Psoas muscle (tissue), 8 donors: Measurements from ENCODE around the gene KLHL36. TPM values are rescaled to one million over a fixed set of nuclear protein-coding genes. Genes with fewer than 3 reads are reported as not detected.

ENCODE experiments used
- ATAC-seq, 4 donors: fragments of 200-7000 bp; cut with Tn5 transposase; one replicate each; pipeline ENCODE4 v1.9.1; 2020; ENCODE audit warnings: moderate library complexity in 3 of 4, mild to moderate bottlenecking in 2 of 4
- DNase-seq, 2 donors: peaks; one replicate each; pipeline ENCODE4 v3.0.0-alpha.2; 2020
- H3K27ac ChIP-seq: fragments of 200-600 bp; one replicate; pipeline ENCODE4 v1.8.0; 2022
- H3K27me3 ChIP-seq, 3 donors: fragments of 200-600 bp in 1 of 3; one replicate each; pipeline versions ENCODE4 v1.6.1 to v1.8.0; 2013 to 2022; ENCODE audit warnings: low read length in 2 of 3, mild to moderate bottlenecking in 2 of 3, moderate library complexity in 1 of 3; ENCODE audit not compliant: insufficient read depth in 3 of 3
- H3K36me3 ChIP-seq, 2 donors: fragments of 200-600 bp in 1 of 2; one replicate each; pipeline versions ENCODE4 v1.6.1 to v1.8.0; 2013 to 2022; ENCODE audit warnings: low read depth in 1 of 2, mild to moderate bottlenecking in 1 of 2, moderate library complexity in 1 of 2; ENCODE audit not compliant: insufficient read depth in 1 of 2
- H3K4me1 ChIP-seq: fragments of 200-600 bp; one replicate; pipeline ENCODE4 v1.8.0; 2022
- H3K4me3 ChIP-seq: fragments of 200-600 bp; one replicate; pipeline ENCODE4 v1.8.0; 2022; ENCODE audit warnings: mild to moderate bottlenecking
- H3K9me3 ChIP-seq: fragments of 200-600 bp; one replicate; pipeline ENCODE4 v1.8.0; 2022
- CTCF ChIP-seq: fragments of 200-600 bp; IDR thresholded peaks from one replicate; pipeline ENCODE4 v1.8.0; 2022; ENCODE audit warnings: antibody characterized with exemption
- WGBS, 3 donors: extraction: QIAGEN DNeasy Blood & Tissue Kit; methylation state at CpG; one replicate each; pipeline versions ENCODE4 v1.1.6 to v1.1.7; 2013; 5-methylcytosine and 5-hydroxymethylcytosine counted together
- intact Hi-C, 2 donors: fragments of 100-400 bp; cut with DNase I; formaldehyde crosslinking; loops; one replicate each; pipeline versions ENCODE4 v1.11.0 to v1.14.2; 2022
- polyA plus RNA-seq, 3 donors: library from polyadenylated mRNA; stranded (reverse); fragments of 200-250 nt; gene quantifications; one replicate each; pipeline ENCODE4 v1.2.3, GENCODE V29; 2013
- total RNA-seq, 4 donors: library from RNA; stranded (reverse); fragmentation: NEBNext Ultra II Directional in 2 of 4; extraction: Animal tissue kit (Norgen Biotek cat#: 25700) in 2 of 4; gene quantifications; one replicate each; pipeline versions ENCODE4 v1.2.1 to v1.2.4, GENCODE V29; 2021 to 2023
- donor health status: healthy with polysubstance abuse.
- donor health status: DM: no; HTN: no; CAD: no; lungs with moderate emphysema.
- donor health status: Bipolar disorder and iron deficiency.
- donor health status: healthy.
- donor health status: DM: yes; HTN: yes; CAD: no.
- donor health status: DM: no; HTN: no; CAD: no.
- donor health status: DM: no; HTN: no; CAD: no.
- donor health status: DM: yes; HTN: yes; CAD: no.

The KLHL36 gene
- total and polyA plus RNA-seq, 7 donors: 5.9 to 19.3 (median 13.1) TPM

- no peak for TF ChIP-seq CTCF
- no peak for DNase-seq
- Histone ChIP-seq H3K27me3 (no peaks in the 10 kb centered on the region), H3K9me3 (no peaks in the 10 kb centered on the region), H3K27ac (no peak overlapping the region), H3K36me3 (peaks cover 0 to 16% of the 10 kb centered on the region in 2 donors), H3K4me3 (no peak overlapping the region), H3K4me1 (no peaks in the 10 kb centered on the region)
- intact Hi-C loops: loop anchor here in 1 of 2 donors (5.0 kb wide), 1 partner anchor 57 kb away; no protein-coding TSS in a partner anchor
- 80 to 84% (median 84%) methylated on average over 12 of the region's 12 CpGs for WGBS, 3 donors
- ATAC-seq: no peak
Observed at GRCh38 chr16:84670063-84670462, 21.8 kb downstream of the KLHL36 start.

GRCh38 chr16:84672276-84673202, 24.2 kb downstream of the KLHL36 start:
- H3K27ac ChIP-seq: no peak overlapping the region
- peak; percentile 77 to 90 for DNase-seq
- H3K9me3 ChIP-seq: no peaks in the 10 kb centered on the region
- H3K36me3 ChIP-seq: no peaks in the 10 kb centered on the region
- no peak overlapping the region for H3K4me3 ChIP-seq
- no peaks in the 10 kb centered on the region for H3K27me3 ChIP-seq
- peak; percentile 83 to 95 (median 90) for ATAC-seq
- 52 to 55% (median 54%) methylated on average over 26 of the region's 26 CpGs for WGBS, 3 donors
- TF ChIP-seq CTCF: peak; percentile 95
- no peaks in the 10 kb centered on the region for H3K4me1 ChIP-seq
- intact Hi-C loops: loop anchor here (2.0 to 5.0 kb wide), 2 partner anchors 54 to 55 kb away; no protein-coding TSS in a partner anchor

- intact Hi-C loops: loop anchor here (2.0 to 5.0 kb wide), 2 partner anchors 54 kb away; no protein-coding TSS in a partner anchor
- no peak for DNase-seq
- no peaks in the 10 kb centered on the region for H3K36me3 ChIP-seq
Observed at GRCh38 chr16:84673203-84673535, 24.9 kb downstream of the KLHL36 start.

GRCh38 chr16:84673561-84673960, 25.2 kb downstream of the KLHL36 start:
- peaks cover 0 to 10% (median 0%) of the 10 kb centered on the region in 3 donors for H3K27me3 ChIP-seq
- intact Hi-C loops: loop anchor here (2.0 to 5.0 kb wide), 2 partner anchors 53 to 54 kb away; no protein-coding TSS in a partner anchor
- H3K36me3 ChIP-seq: no peaks in the 10 kb centered on the region
- H3K4me3 ChIP-seq: no peak overlapping the region
- whole genome bisulfite sequencing, 3 donors: 81 to 86% (median 84%) methylated on average over 3 of the region's 3 CpGs
- ATAC-seq (no peak), DNase-seq (no peak)
- no peak for TF ChIP-seq CTCF
- H3K27ac ChIP-seq: no peak overlapping the region
- no peaks in the 10 kb centered on the region for H3K9me3 ChIP-seq
- no peaks in the 10 kb centered on the region for H3K4me1 ChIP-seq

More at GRCh38 chr16:84673203-84673535, 24.9 kb downstream of the KLHL36 start:
- TF ChIP-seq CTCF: no peak
- Histone ChIP-seq H3K4me3 (no peak overlapping the region), H3K27me3 (peaks cover 0 to 6% (median 0%) of the 10 kb centered on the region in 3 donors), H3K4me1 (no peaks in the 10 kb centered on the region), H3K9me3 (no peaks in the 10 kb centered on the region), H3K27ac (no peak overlapping the region)
- 85 to 94% (median 92%) methylated on average over 3 of the region's 3 CpGs for WGBS, 3 donors
- peak; percentile 54 to 77 (median 64) for ATAC-seq
